Neuronal stem cell (in vitro differentiated cells): ENCODE results near the gene TAF12. TPM values are rescaled to one million over a fixed set of nuclear protein-coding genes. Genes with fewer than 3 reads are reported as not detected.
"Not testable (repeated sequence)": the region's sequence is repeated elsewhere in the genome, so short reads cannot be mapped to it uniquely, and the experiment has no call there.

Experiments
- DNase-seq: peaks from one replicate; pipeline ENCODE4 v3.0.0-alpha.2; 2013; ENCODE audit warnings: low spot score
- H2AFZ ChIP-seq: one replicate; pipeline ENCODE4 v1.6.1; 2013; ENCODE audit warnings: mild to moderate bottlenecking, low read length, inconsistent platforms
- H2AK5ac ChIP-seq: 2 replicates; pipeline ENCODE4 v1.6.1; 2013; ENCODE audit warnings: low read depth, mild to moderate bottlenecking, inconsistent platforms, low read length, moderate library complexity, mixed read lengths
- H2BK120ac ChIP-seq: 2 replicates; pipeline ENCODE4 v1.6.1; 2013; ENCODE audit warnings: low read depth, mild to moderate bottlenecking, inconsistent platforms, low read length, moderate library complexity, mixed read lengths
- H2BK12ac ChIP-seq: one replicate; pipeline ENCODE4 v1.6.1; 2013; ENCODE audit warnings: low read length, inconsistent platforms
- H2BK15ac ChIP-seq: 2 replicates; pipeline ENCODE4 v1.6.1; 2013; ENCODE audit warnings: mild to moderate bottlenecking, low read length, inconsistent platforms, mixed read lengths
- H2BK5ac ChIP-seq: one replicate; pipeline ENCODE4 v1.6.1; 2013; ENCODE audit warnings: inconsistent platforms, mild to moderate bottlenecking, low read length, moderate library complexity
- H3K14ac ChIP-seq: one replicate; pipeline ENCODE4 v1.6.1; 2013; ENCODE audit warnings: low read length, inconsistent platforms
- H3K18ac ChIP-seq: 2 replicates; pipeline ENCODE4 v1.6.1; 2013; ENCODE audit warnings: low read length, inconsistent platforms
- H3K23ac ChIP-seq: 2 replicates; pipeline ENCODE4 v1.6.1; 2013; ENCODE audit warnings: low read depth, mild to moderate bottlenecking, mixed read lengths, low read length, inconsistent platforms; ENCODE audit not compliant: poor library complexity
- H3K27ac ChIP-seq: replicated peaks from 3 replicates; pipeline ENCODE4 v1.5.1; 2013; ENCODE audit warnings: low read length, inconsistent platforms
- H3K27me3 ChIP-seq, 3 experiments: 2 replicates each; pipeline ENCODE4 v1.6.1; 2013; ENCODE audit warnings: low read length in 3 of 3, mild to moderate bottlenecking in 2 of 3, inconsistent platforms in 1 of 3, low read depth in 1 of 3, mixed read lengths in 1 of 3, moderate library complexity in 1 of 3; ENCODE audit not compliant: control insufficient read depth in 3 of 3, insufficient read depth in 3 of 3
- H3K36me3 ChIP-seq, 2 donors: replicated peaks in 1 of 2; 2 replicates each; pipeline ENCODE4 v1.6.1; 2013; ENCODE audit warnings: low read length in 2 of 2; ENCODE audit not compliant: control insufficient read depth in 2 of 2, insufficient read depth in 2 of 2
- H3K4ac ChIP-seq: 2 replicates; pipeline ENCODE4 v1.6.1; 2013; ENCODE audit warnings: inconsistent platforms, mild to moderate bottlenecking, low read length, moderate library complexity
- H3K4me1 ChIP-seq, 2 donors: 1 replicate in 1 of 2; 2 replicates in 1 of 2; pipeline ENCODE4 v1.6.1; 2013; ENCODE audit warnings: low read length in 2 of 2, low read depth in 1 of 2; ENCODE audit not compliant: control insufficient read depth in 2 of 2, insufficient read depth in 1 of 2
- H3K4me2 ChIP-seq: one replicate; pipeline ENCODE4 v1.6.1; 2013; ENCODE audit warnings: mild to moderate bottlenecking, low read length, inconsistent platforms; ENCODE audit not compliant: insufficient read depth, poor library complexity, severe bottlenecking
- H3K4me3 ChIP-seq, 2 donors: 2 replicates each; pipeline ENCODE4 v1.5.1; 2013; ENCODE audit warnings: low read length in 2 of 2, mild to moderate bottlenecking in 2 of 2, inconsistent platforms in 1 of 2, moderate library complexity in 1 of 2
- H3K79me1 ChIP-seq: one replicate; pipeline ENCODE4 v1.6.1; 2013; ENCODE audit warnings: low read depth, mild to moderate bottlenecking, inconsistent platforms, low read length, moderate library complexity
- H3K9ac ChIP-seq: one replicate; pipeline ENCODE4 v1.6.1; 2013; ENCODE audit warnings: mild to moderate bottlenecking, low read depth, low read length, inconsistent platforms; ENCODE audit not compliant: poor library complexity
- H3K9me3 ChIP-seq, 2 donors: replicated peaks in 1 of 2; 2 replicates each; pipeline versions ENCODE3 to v1.6.1; 2013; ENCODE audit warnings: low read length in 2 of 2, mild to moderate bottlenecking in 2 of 2, inconsistent platforms in 1 of 2, low read depth in 1 of 2, mixed read lengths in 1 of 2, moderate library complexity in 1 of 2; ENCODE audit not compliant: control insufficient read depth in 2 of 2, insufficient read depth in 1 of 2
- H4K8ac ChIP-seq: one replicate; pipeline ENCODE4 v1.6.1; 2013; ENCODE audit warnings: low read depth, mild to moderate bottlenecking, inconsistent platforms, low read length, moderate library complexity
- H4K91ac ChIP-seq: one replicate; pipeline ENCODE4 v1.6.1; 2013; ENCODE audit warnings: low read length, low read depth, mild to moderate bottlenecking, inconsistent platforms; ENCODE audit not compliant: poor library complexity
- WGBS, 2 donors: extraction: QIAGEN DNeasy Blood & Tissue Kit; methylation state at CpG; one replicate each; pipeline ENCODE4 v1.1.7; 2013; ENCODE audit warnings: missing lambda C conversion rate in 2 of 2, mixed read lengths in 1 of 2; ENCODE audit not compliant: insufficient read length in 2 of 2, insufficient replicate concordance in 1 of 2; ENCODE audit errors: extremely low coverage in 2 of 2; 5-methylcytosine and 5-hydroxymethylcytosine counted together
- polyA plus RNA-seq, 2 experiments: library from polyadenylated mRNA; stranded (reverse); fragments of 200-250 nt; gene quantifications; one replicate each; pipeline ENCODE4 v1.2.3, GENCODE V29; 2013

The TAF12 gene, protein sequence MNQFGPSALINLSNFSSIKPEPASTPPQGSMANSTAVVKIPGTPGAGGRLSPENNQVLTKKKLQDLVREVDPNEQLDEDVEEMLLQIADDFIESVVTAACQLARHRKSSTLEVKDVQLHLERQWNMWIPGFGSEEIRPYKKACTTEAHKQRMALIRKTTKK
- 46.1 TPM for polyA plus RNA-seq (2013, experiment 1 of 2)
- 45.9 TPM for polyA plus RNA-seq (2013, experiment 2 of 2)

DNA sequence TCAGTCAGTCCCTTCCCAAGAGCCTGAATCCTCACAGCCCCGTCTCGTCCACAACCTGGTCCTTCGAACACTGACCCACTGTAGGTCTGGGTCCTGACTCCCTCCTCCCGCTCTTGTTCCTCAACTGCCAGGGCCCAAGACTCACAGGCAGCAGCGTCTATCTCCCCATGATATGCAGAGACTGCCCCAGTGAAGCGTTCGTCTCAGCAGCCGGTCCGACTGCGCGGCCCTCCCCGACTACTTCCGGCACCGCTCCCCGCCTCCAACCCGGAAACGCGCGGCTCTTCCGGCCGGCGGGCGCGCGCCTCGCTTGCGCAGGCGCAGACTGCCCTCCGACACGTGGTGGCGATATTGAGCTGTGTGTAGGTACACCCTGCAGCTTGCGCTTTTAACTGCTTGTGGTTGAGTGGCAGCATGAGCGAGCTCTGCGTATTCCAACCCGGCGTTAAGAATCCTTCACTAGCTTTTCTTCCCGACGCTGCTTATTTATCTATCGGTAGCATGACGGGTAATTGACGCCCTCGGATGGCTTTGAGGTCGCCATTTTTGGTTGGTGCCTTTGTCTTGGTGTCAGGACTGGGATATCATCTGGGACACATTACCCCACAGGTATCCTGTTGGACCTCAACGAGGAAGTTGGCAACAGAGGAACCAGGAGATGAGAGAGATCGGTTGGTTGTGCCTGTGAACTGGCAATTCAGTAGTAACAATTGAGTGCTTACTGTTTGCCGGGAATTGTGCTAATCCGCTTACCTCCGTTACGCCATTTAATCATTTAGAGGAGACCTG is at the start of gene TAF12:
Gene TAF12, minus strand, starts transcription at position 221 of the 789 bp plus-strand sequence. CDS start 20,986 bp downstream, outside the sequence.
- Histone ChIP-seq H4K8ac (no peak within 1 kb of the TSS), H2AFZ (peak within 1 kb of the TSS; percentile 93), H3K9me3 (no peaks in the 10 kb centered on the region), H3K4me1 (peaks cover 4 to 6% of the 10 kb centered on the region in 2 donors), H2BK12ac (no peak within 1 kb of the TSS), H3K4me2 (peak within 1 kb of the TSS; percentile 55), H3K27me3 (no peaks in the 10 kb centered on the region), H3K23ac (peak within 1 kb of the TSS; percentile 82), H2BK120ac (no peak within 1 kb of the TSS), H3K18ac (peak within 1 kb of the TSS; percentile 84), H3K4ac (no peak within 1 kb of the TSS), H4K91ac (no peak within 1 kb of the TSS), H3K36me3 (peaks cover 0 to 4% of the 10 kb centered on the region in 2 donors), H2AK5ac (no peak within 1 kb of the TSS), H3K14ac (peak within 1 kb of the TSS; percentile 89), H3K4me3 (peak within 1 kb of the TSS; percentile 88 to 89), H3K79me1 (no peaks in the 10 kb centered on the region), H2BK15ac (no peak within 1 kb of the TSS), H2BK5ac (no peak within 1 kb of the TSS), H3K27ac (peak within 1 kb of the TSS; percentile 78), H3K9ac (peak within 1 kb of the TSS; percentile 97)
- no CpG with 5 or more reads among the region's 49 CpGs for WGBS, 2 donors
- peak; percentile 93 for DNase-seq

DNA sequence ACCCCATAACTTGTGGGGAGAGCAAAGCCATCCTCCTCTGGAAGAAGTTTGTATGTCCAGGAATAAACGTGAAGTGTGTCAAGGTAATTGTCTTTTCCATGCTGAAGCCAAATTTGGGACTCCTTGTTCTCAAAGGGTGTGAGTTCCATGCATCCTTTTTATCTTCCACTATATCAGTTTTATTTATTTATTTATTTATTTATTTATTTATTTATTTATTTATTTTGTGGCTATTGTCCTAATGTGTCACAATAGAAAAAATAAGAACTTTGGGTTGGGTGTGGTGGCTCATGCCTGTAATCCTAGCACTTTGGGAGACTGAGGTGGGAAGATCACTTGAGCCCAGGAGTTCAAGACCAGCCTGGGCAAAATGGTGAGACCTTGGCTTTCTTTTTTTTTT is 48.8 kb upstream of the TAF12 start:
- no CpG with 5 or more reads among the region's 1 CpG for WGBS, 2 donors
- H3K4me3 ChIP-seq, H3K23ac ChIP-seq, H3K18ac ChIP-seq, H3K4ac ChIP-seq, H3K9ac ChIP-seq, H3K9me3 ChIP-seq, H3K14ac ChIP-seq, H4K8ac ChIP-seq, H2BK5ac ChIP-seq, H2BK15ac ChIP-seq, H4K91ac ChIP-seq, H2AK5ac ChIP-seq, H3K79me1 ChIP-seq, H3K27ac ChIP-seq, H2BK12ac ChIP-seq, H2AFZ ChIP-seq, H3K4me2 ChIP-seq, H3K4me1 ChIP-seq, H2BK120ac ChIP-seq, DNase-seq, H3K27me3 ChIP-seq: not testable (repeated sequence)
- H3K36me3 ChIP-seq = peaks cover 7 to 56% of the 10 kb centered on the region in 2 donors

DNA sequence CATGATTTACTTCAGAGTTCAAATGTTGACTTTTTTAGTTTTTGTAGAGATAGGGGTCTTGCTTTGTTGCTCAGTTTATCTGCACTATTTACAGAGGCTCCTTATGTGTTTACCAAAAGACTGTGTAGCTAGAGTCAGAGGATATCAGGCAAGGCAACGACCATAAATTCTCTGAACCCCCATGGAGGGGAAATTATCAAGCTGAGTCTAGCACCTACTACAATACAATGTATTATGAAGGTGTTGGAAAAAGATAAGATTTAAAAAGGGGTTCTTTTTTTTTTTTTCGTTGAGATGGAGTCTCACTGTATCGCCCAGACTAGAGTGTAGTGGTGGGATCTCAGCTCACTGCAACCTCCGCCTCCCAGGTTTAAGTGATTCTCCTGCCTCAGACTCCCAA is 42.1 kb upstream of the TAF12 start:
- Histone ChIP-seq H2BK120ac (no peak overlapping the region), H3K9me3 (no peaks in the 10 kb centered on the region), H2BK15ac (no peak overlapping the region), H3K36me3 (peaks cover 0 to 55% of the 10 kb centered on the region in 2 donors), H2AFZ (no peak overlapping the region), H3K23ac (no peak overlapping the region), H3K79me1 (no peaks in the 10 kb centered on the region), H3K4me2 (no peak overlapping the region), H3K27me3 (no peaks in the 10 kb centered on the region), H2BK5ac (no peak overlapping the region), H3K14ac (no peak overlapping the region), H3K4me3 (no peak overlapping the region), H3K4me1 (no peaks in the 10 kb centered on the region), H3K27ac (no peak overlapping the region), H4K91ac (no peak overlapping the region), H3K18ac (no peak overlapping the region), H2BK12ac (no peak overlapping the region), H3K4ac (no peak overlapping the region), H4K8ac (no peak overlapping the region), H3K9ac (no peak overlapping the region), H2AK5ac (no peak overlapping the region)
- no peak for DNase-seq
- WGBS, 2 donors = no CpG with 5 or more reads among the region's 4 CpGs

DNA sequence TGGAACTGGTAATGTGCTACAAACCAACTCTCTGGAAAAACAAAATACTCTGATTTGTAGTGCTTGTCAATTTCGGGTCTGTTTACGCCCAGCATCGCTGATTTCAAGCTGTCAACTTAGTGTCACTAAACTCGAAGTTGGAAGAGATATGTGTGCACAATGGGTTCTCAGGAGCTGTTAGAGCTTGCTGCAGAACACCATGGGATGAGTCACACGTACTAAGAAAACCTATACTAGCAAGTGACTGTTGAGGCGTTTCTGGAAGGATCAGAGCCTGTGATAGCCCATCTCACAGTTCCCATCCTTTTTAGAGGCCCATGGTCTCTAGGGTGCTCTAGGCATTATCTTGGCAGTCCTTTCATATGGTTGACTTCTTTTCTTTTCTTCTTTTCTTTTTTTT is 40.0 kb upstream of the TAF12 start:
- H2BK15ac ChIP-seq = no peak overlapping the region
- H2BK12ac ChIP-seq = no peak overlapping the region
- H3K9ac ChIP-seq = no peak overlapping the region
- H3K18ac ChIP-seq = no peak overlapping the region
- peaks cover 0 to 49% of the 10 kb centered on the region in 2 donors for H3K36me3 ChIP-seq
- no peak overlapping the region for H2BK120ac ChIP-seq
- no peaks in the 10 kb centered on the region for H3K4me1 ChIP-seq
- H3K4me2 ChIP-seq = no peak overlapping the region
- no peak overlapping the region for H3K4ac ChIP-seq
- H4K91ac ChIP-seq = no peak overlapping the region
- H2AFZ ChIP-seq = no peak overlapping the region
- no peak overlapping the region for H4K8ac ChIP-seq
- no peak overlapping the region for H3K14ac ChIP-seq
- H3K23ac ChIP-seq = no peak overlapping the region
- no peak overlapping the region for H2BK5ac ChIP-seq
- no CpG with 5 or more reads among the region's 6 CpGs for WGBS, 2 donors
- H3K79me1 ChIP-seq = no peaks in the 10 kb centered on the region
- no peaks in the 10 kb centered on the region for H3K9me3 ChIP-seq
- no peak overlapping the region for H2AK5ac ChIP-seq
- no peak overlapping the region for H3K4me3 ChIP-seq
- H3K27me3 ChIP-seq = no peaks in the 10 kb centered on the region
- no peak for DNase-seq
- no peak overlapping the region for H3K27ac ChIP-seq
